CD4-positive, alpha-beta T cell treated with Interleukin-17A for 4 hours (primary cell): Measurements from ENCODE around the gene MTA2.
A peak's percentile ranks its signal among the peaks of the same experiment; 100 is the strongest.

Experiments used
- DNase-seq: peaks from one replicate; pipeline ENCODE4 v3.0.0-alpha.2; 2020; ENCODE audit warnings: mixed read lengths

Gene MTA2

GRCh38 chr11:62612366-62613290, 11.0 kb upstream of the MTA2 start, which contains the start of the genes EML3 and ROM1:
Gene EML3 (minus strand): TSS chr11:62612775. CDS start chr11:62612457, 318 bp downstream.
Gene ROM1 (plus strand): TSS chr11:62613257. CDS start chr11:62613282, 25 bp downstream.
- peak; percentile 95 for DNase-seq

DNA sequence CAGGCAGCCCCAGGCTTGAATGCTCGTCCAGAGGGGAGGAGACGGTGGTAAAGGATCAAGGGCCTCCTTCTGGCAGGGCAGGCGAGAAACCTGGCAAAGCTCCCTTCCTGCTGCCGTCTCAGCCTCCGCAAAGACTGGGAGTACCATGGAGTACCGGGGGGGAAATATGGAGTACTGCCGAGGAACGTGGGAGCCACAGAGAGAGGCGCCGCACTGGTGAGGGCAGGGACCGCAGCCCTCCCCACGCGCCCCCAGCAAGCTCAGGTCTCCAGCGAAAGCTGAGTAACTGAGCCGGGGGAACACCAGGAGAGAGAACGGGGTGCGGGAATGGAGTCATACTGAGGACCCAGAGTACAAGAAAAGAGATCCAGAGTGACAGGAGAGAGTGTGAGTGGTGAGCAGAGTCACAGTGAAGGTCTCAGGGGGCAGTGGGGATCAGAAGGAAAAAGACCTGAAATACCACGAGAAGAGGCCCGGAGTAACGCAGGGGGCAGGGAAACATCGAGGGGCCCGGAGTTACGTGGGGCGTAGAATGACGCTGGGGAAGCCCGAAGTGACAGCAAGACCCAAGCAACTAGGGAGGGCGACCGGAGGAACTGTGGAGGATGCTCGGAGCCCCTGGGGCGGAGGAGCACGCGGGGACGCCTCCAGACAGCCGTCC, 10.2 kb upstream of the MTA2 start:
- DNase-seq = peak; percentile 50

DNA sequence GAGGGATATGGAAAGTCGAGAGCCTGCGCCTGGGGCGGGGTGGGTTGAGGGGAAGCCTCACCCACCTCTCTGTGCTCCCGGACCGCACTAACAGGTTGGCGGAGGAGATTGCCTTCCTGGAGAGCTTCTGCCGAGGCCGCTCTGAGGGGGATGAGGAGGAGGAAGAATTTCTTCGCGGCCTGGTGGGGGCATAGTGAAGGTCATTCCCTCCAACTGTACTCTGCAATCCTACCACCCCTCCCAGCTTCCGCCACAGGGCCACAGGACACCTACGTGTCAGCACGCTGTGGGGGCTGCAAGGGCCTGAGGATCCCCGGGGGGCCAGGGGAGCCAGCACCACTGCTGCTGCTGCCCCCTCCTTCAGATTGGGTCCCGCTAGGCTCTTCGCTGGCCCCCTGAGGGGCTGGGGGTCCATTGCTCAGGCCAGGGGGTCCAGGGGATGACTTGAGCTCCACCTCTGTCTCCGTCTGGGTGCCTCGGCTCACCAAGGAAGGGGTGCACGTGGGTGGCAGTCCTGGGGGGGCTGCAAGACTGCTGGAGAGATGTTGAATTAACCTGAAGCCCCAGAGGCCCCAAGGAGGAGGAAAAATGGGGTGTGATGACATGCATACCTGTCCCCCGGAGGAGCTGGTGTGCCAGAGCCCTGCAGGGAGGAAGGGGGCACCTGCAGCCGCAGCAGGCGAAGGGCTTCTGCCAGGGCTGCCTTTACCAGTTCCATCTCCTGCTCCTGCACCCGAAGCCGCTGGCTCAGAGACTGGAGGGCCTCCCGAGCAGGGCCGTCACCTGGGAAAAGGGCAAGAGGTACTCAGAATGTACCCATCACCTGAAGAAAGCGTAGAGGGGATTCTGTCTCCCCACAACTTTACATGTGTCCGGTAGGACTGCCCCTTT, 9.4 kb upstream of the MTA2 start:
- DNase-seq = no peak

DNA sequence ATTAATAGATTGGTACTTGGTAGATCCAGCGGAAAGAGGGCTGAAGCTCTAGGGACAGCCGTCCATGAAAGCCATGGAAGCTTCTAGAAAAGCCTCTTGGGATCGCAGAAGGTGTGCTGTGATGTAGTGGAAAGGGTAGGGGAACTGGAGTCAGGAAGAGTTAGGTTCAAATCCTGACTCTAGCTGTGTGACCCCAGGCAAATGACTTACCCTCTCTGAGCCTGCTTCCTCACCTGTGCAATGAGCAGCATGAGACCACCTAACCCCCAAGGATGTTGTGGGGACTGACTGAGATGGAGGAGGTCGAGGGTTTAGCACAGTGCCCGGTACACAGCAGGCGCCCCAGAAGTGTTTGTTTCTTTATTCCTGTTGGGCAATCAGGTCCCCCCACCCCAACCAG, 8.7 kb upstream of the MTA2 start:
- DNase-seq = no peak

DNA sequence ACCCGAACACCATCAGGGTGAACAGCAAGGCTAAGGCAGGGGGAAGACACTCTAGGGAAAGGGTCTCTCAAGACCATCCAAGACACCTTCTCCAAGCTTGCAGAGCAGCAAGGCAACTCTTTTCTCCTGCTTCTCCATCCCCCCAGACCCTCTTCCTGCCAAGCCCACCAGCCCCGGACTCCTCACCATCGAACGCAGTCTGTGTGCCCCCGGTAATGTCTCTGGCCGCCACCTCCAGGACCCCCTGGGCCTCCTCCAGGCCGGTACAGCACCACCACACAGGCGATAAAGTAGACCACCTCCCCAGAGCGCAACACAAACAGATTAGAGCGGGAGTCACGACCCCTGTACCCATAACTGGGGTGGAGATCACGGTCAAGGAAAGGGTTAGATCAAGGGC, 7.1 kb upstream of the MTA2 start:
- no peak for DNase-seq

DNA sequence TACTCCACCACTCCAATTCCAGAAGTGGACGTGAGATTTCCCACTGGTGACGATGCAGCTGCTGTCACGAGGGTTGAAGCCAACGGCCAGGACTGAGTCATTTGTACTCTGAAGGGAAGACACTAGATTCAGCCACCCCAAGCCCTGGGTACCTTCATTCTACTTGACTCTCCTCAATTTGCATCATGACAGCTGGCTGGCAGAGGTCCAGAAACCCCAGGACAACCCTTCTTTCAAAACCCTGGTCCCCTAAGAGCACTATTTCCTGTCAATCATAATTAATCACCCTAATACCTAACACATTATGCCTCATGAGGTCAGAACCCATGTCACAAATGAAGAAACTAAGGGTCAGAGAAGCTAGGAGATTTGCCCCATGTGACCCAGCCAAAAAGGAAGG, 6.0 kb upstream of the MTA2 start:
- no peak for DNase-seq

DNA sequence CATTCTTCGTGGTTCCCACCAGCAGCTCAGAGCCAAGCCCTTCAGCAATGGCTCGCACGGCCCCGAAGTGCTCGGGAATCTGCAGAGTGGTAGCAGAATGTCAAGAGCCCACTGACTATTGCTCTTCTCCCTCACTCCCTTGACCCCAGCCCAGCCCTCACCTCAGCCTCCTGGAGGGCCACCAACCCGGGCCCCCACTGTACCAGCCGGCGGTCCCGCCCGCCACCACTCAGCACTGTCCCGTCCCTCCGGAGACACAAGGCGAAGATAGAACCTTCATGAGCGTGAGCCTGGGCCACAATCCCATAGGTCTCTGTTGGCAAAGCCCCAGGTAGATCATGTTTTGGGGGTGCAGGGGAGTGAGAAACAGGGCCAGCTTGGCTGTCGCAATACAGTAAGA, 4.2 kb upstream of the MTA2 start:
- DNase-seq = no peak

- DNase-seq = no peak
These were observed 3.8 kb upstream of the MTA2 start for GRCh38 chr11:62605467-62605866.

GRCh38 chr11:62604460-62605120, 2.9 kb upstream of the MTA2 start:
- no peak for DNase-seq

DNA sequence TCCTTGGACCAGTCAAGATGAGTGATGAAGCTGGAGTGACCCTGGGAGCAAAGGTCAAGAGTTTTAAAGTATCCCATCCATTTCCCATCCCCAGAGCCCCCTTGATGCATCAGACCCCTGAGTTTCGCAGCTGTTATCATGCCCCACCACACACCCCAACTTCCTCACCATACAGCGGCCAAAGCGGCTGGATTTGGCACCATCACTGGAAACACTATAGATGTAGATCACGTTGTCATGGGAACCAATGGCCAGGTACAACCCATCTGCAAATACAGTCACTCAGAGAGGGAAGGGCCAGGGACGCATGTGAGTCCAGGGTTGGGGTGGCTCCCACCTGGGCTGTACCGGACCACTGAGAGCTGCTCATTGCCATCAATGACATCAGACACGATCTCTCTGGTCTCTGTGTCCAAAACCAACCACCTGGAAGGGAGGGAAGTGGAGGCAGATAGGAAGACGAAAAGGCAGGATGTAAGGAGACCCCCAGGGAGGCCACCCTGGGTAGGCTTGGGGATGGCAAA, 2.2 kb upstream of the MTA2 start:
- DNase-seq = no peak

- DNase-seq = no peak
These were observed 1.4 kb upstream of the MTA2 start for GRCh38 chr11:62603072-62603408.

GRCh38 chr11:62602141-62603071, 741 bp upstream of the MTA2 start:
- peak; percentile 66 for DNase-seq

GRCh38 chr11:62601122-62601371, 618 bp downstream of the MTA2 start:
- DNase-seq = peak; percentile 61

- DNase-seq = no peak
These were observed 1.1 kb downstream of the MTA2 start for GRCh38 chr11:62600367-62601121.

- no peak for DNase-seq
These were observed 1.8 kb downstream of the MTA2 start for GRCh38 chr11:62599901-62600300.

- DNase-seq = peak; percentile 97
These were observed 2.5 kb downstream of the MTA2 start for GRCh38 chr11:62599069-62599696.

DNA sequence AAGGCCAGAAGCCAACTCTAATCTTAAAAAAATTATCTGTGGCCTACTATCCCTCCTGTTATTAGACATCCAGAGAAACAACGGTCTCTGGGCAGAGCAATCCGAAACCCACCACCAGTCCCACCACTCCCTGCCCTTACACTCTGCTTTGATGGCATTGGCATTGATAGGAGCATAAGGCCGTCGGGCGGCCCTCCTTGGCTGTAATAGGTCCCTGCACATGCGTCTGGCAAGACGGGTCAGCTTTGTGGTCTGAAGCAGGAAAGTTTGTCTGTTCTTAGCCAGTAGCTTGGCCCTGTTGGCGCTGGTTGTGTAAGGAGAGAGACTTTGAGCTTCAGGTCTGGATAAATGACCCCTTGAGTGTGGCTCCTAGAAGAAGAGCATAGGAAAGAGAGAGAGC, 6.5 kb downstream of the MTA2 start:
- DNase-seq = no peak

DNA sequence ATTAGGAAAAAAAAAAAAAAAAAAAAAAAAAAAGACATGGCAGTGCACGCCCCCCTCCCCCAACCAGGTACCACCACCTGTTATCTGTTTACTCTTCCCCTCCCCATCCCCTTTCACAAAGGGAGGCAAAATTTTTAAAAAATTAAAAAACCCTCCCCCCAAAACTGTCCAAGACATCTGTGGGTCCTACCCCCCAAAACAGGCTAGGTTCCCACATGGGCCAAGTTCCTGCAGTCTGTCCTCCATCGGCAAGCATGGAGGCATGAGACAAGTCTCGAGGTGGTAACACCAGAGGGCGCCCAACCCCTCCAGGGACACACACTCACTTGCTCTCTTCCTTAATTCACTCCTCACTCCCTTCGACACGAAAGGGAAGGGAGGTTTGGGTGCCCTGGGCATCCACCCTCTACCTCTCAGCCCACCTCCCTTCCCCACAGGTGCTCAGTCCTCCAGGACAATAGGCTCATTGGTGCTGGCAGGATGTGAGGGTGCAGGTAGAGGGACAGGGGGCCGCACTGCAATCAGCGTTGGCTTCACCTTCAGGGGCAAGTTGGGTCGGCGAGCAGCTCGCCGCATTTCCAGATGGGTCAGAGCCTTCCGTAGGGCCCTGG, 8.1 kb downstream of the MTA2 start:
- DNase-seq = peak; percentile 87

- no peak for DNase-seq
These were observed 8.7 kb downstream of the MTA2 start for GRCh38 chr11:62592989-62593421.
